Body of pancreas (tissue), 4 donors: Measurements from ENCODE around the gene PIAS2.

Experiments used
- POLR2A ChIP-seq, 3 donors: fragments of 450-650 bp; IDR thresholded peaks; one replicate each; pipeline ENCODE4 v1.6.1; 2016; ENCODE audit warnings: antibody characterized with exemption in 3 of 3, mild to moderate bottlenecking in 2 of 3
- TF ChIP-seq, protein P1 (sequence below), 7 experiments: fragments of 450-650 bp in 4 of 7; fragments of 200-600 bp in 3 of 7; sonication (generic) in 3 of 7; IDR thresholded peaks; one replicate each; pipeline ENCODE4 v1.5.1; 2016 to 2019; ENCODE audit warnings: antibody characterized with exemption in 7 of 7

DNA sequence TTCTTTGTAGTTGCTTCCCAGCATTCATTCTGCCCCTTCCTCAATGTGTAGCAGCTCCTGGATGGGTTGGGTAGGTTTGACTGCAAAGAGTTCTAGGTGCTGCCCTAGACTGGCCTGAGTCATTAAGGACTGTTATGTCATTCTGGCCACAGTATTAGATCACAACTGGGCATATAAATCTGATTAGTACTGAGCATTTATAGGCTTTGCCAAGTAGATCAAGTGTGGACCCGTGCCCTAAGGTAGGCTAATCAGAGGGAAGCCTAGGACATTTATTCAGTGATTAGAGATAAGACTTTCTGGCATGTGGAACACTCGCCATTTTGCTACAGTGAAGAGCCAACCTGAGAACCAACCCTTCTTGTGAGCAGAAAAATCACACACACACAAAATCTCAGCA is 2.8 kb upstream of the PIAS2 start:
- no peak for TF ChIP-seq POLR2A (IDR thresholded peaks at IDR 0.05)
- TF ChIP-seq, protein P1, sequence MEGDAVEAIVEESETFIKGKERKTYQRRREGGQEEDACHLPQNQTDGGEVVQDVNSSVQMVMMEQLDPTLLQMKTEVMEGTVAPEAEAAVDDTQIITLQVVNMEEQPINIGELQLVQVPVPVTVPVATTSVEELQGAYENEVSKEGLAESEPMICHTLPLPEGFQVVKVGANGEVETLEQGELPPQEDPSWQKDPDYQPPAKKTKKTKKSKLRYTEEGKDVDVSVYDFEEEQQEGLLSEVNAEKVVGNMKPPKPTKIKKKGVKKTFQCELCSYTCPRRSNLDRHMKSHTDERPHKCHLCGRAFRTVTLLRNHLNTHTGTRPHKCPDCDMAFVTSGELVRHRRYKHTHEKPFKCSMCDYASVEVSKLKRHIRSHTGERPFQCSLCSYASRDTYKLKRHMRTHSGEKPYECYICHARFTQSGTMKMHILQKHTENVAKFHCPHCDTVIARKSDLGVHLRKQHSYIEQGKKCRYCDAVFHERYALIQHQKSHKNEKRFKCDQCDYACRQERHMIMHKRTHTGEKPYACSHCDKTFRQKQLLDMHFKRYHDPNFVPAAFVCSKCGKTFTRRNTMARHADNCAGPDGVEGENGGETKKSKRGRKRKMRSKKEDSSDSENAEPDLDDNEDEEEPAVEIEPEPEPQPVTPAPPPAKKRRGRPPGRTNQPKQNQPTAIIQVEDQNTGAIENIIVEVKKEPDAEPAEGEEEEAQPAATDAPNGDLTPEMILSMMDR (IDR thresholded peaks at IDR 0.05): no peak
